K562 (cell line): ENCODE results near the gene DXO. TPM values are rescaled to one million over a fixed set of nuclear protein-coding genes. Genes with fewer than 3 reads are reported as not detected.

Experiments used
- CHAMP1 ChIP-seq: fragments of 450-650 bp; IDR thresholded peaks from 2 replicates; pipeline ENCODE4 v1.6.1; 2016; ENCODE audit warnings: mild to moderate bottlenecking
- ETV5 ChIP-seq: sonication (generic); formaldehyde crosslinking; IDR thresholded peaks from 2 replicates; pipeline ENCODE4 v1.4.0; 2020; ENCODE audit warnings: low read depth, mild to moderate bottlenecking, missing genetic modification reagents
- ETV6 ChIP-seq, 3 experiments: fragments of 150-350 bp in 1 of 3; sonication (generic) in 1 of 3; formaldehyde crosslinking in 1 of 3; IDR thresholded peaks; 2 replicates each; pipeline versions ENCODE4 v1.6.1 to v1.8.0; 2014 to 2022; ENCODE audit warnings: borderline replicate concordance in 2 of 3, low read depth in 2 of 3, antibody characterized with exemption in 1 of 3, low read length in 1 of 3, mild to moderate bottlenecking in 1 of 3, missing genetic modification reagents in 1 of 3
- MLLT1 ChIP-seq, 2 experiments: fragments of 450-650 bp; IDR thresholded peaks; 2 replicates each; pipeline ENCODE4 v1.6.1; 2016
- NCOR1 ChIP-seq: fragments of 450-650 bp; IDR thresholded peaks from 2 replicates; pipeline ENCODE4 v1.6.1; 2016; ENCODE audit warnings: mild to moderate bottlenecking, moderate library complexity
- NFRKB ChIP-seq: fragments of 450-650 bp; IDR thresholded peaks from 2 replicates; pipeline ENCODE4 v1.6.1; 2016; ENCODE audit warnings: low read depth
- NRF1 ChIP-seq, 2 experiments: fragments of 450-650 bp; IDR thresholded peaks in 1 of 2; conservative IDR thresholded peaks in 1 of 2; 2 replicates each; pipeline ENCODE4 v1.6.1; 2014; ENCODE audit warnings: mild to moderate bottlenecking in 2 of 2
- PKNOX1 ChIP-seq: fragments of 450-650 bp; IDR thresholded peaks from 2 replicates; pipeline ENCODE4 v1.6.1; 2016
- PREB ChIP-seq: sonication (generic); formaldehyde crosslinking; IDR thresholded peaks from 2 replicates; pipeline ENCODE4 v1.8.1; 2023; ENCODE audit warnings: mild to moderate bottlenecking, missing genetic modification reagents
- STAG1 ChIP-seq: sonication (generic); formaldehyde crosslinking; IDR thresholded peaks from 2 replicates; pipeline ENCODE4 v1.5.0; 2020; ENCODE audit warnings: missing genetic modification reagents, borderline replicate concordance
- TRIM24 ChIP-seq, 2 experiments: fragments of 450-650 bp; IDR thresholded peaks; 2 replicates each; pipeline ENCODE4 v1.6.1; 2016
- ZNF263 ChIP-seq: sonication (generic); formaldehyde crosslinking; IDR thresholded peaks from 2 replicates; pipeline ENCODE4 v1.8.0; 2022; ENCODE audit warnings: mild to moderate bottlenecking, missing genetic modification reagents, borderline replicate concordance
- ZNF449 ChIP-seq: fragments of 250-450 bp; sonication (Bioruptor Pico); IDR thresholded peaks from 2 replicates; pipeline ENCODE4 v1.8.0; 2022; ENCODE audit warnings: moderate library complexity, mild to moderate bottlenecking, inconsistent platforms
- polyA plus RNA-seq, 8 experiments: library from polyadenylated mRNA; depleted of rRNA in 4 of 8; stranded (reverse) in 5 of 8; unstranded in 3 of 8; fragments of >200 nt; fragmentation: Nextera tagmentation in 2 of 8; fragmentation: Illumina TruSeq in 1 of 8; extraction: Ambion mirVana in 2 of 8; extraction: Trizol in 1 of 8; gene quantifications; 2 replicates each; pipeline versions ENCODE4 v1.2.1 to v1.2.3, GENCODE V29; 2011 to 2014; ENCODE audit warnings: inconsistent platforms in 1 of 8, missing spikeins in 1 of 8
- total RNA-seq, 7 experiments: library from RNA; depleted of rRNA in 6 of 7; stranded (reverse); fragments of >200 nt in 6 of 7; fragmentation: Illumina TruSeq in 2 of 7; extraction: Trizol in 2 of 7; gene quantifications; 2 replicates each; pipeline versions ENCODE4 v1.2.1 to v1.2.3, GENCODE V29; 2011 to 2021; ENCODE audit warnings: low replicate concordance in 1 of 7

DXO gene
- total and polyA plus RNA-seq, 9 of the 15 experiments (the other 6 are each of a cell fraction or from before 2014, with no cell fraction given) = 6.4 to 35.1 (median 19.4) TPM

- TF ChIP-seq ZNF449 (CRISPR knock-in tag) = 0 out of 2 replicates have a peak, but pooled peaks have one; percentile 37
- peak; percentile 49; the same call in 1 of the 2 replicates for TF ChIP-seq ETV5
- 0 out of 2 replicates have a peak, but pooled peaks have one; percentile 11 for TF ChIP-seq STAG1 (CRISPR knock-in tag)
- TF ChIP-seq NRF1 (conservative IDR thresholded peaks at IDR 0.05 in 1 of 2, IDR thresholded peaks at IDR 0.05 in 1 of 2) = peak in 1 of 2 experiments; percentile 3; a peak in 2 of 4 replicates
- TF ChIP-seq ZNF263 = peak; percentile 62; the same call in 1 of the 2 replicates
- no peak for TF ChIP-seq ETV6 (IDR thresholded peaks at IDR 0.05; ENCODE audit: borderline replicate concordance in 1 of 2, low read depth in 2 of 2, low read length in 1 of 2)
- TF ChIP-seq ETV6 (CRISPR knock-in tag; IDR thresholded peaks at IDR 0.05; ENCODE audit: borderline replicate concordance) = 0 out of 2 replicates have a peak, but pooled peaks have one; percentile 79
- peak; percentile 54 for TF ChIP-seq PKNOX1
- TF ChIP-seq NCOR1 = peak; percentile 33; the same call in 1 of the 2 replicates
- peak in 1 of 2 experiments; percentile 14; a peak in 1 of 4 replicates for TF ChIP-seq TRIM24 (IDR thresholded peaks at IDR 0.05)
- peak; percentile 87 for TF ChIP-seq NFRKB
- peak; percentile 85; the same call in 1 of the 2 replicates for TF ChIP-seq PREB (CRISPR knock-in tag)
- TF ChIP-seq MLLT1 (IDR thresholded peaks at IDR 0.05) = peak; percentile 28 to 74; a peak in 2 of 4 replicates
- TF ChIP-seq CHAMP1 = no peak; the same call in 1 of the 2 replicates
Measured at GRCh38 chr6:31972709-31973350, 892 bp upstream of the DXO start (continued).
